GM12872 (cell line): ENCODE data around the gene LMO1.

Source experiments
- TF ChIP-seq, protein P1 (sequence below): IDR thresholded peaks from 3 replicates; pipeline ENCODE4 v1.5.1; 2011; ENCODE audit warnings: low read depth, mild to moderate bottlenecking, low read length, moderate library complexity; ENCODE audit not compliant: insufficient read depth

LMO1 gene

GRCh38 chr11:8232849-8233606, 30.6 kb downstream of the LMO1 start:
- TF ChIP-seq, protein P1, sequence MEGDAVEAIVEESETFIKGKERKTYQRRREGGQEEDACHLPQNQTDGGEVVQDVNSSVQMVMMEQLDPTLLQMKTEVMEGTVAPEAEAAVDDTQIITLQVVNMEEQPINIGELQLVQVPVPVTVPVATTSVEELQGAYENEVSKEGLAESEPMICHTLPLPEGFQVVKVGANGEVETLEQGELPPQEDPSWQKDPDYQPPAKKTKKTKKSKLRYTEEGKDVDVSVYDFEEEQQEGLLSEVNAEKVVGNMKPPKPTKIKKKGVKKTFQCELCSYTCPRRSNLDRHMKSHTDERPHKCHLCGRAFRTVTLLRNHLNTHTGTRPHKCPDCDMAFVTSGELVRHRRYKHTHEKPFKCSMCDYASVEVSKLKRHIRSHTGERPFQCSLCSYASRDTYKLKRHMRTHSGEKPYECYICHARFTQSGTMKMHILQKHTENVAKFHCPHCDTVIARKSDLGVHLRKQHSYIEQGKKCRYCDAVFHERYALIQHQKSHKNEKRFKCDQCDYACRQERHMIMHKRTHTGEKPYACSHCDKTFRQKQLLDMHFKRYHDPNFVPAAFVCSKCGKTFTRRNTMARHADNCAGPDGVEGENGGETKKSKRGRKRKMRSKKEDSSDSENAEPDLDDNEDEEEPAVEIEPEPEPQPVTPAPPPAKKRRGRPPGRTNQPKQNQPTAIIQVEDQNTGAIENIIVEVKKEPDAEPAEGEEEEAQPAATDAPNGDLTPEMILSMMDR = no peak

DNA sequence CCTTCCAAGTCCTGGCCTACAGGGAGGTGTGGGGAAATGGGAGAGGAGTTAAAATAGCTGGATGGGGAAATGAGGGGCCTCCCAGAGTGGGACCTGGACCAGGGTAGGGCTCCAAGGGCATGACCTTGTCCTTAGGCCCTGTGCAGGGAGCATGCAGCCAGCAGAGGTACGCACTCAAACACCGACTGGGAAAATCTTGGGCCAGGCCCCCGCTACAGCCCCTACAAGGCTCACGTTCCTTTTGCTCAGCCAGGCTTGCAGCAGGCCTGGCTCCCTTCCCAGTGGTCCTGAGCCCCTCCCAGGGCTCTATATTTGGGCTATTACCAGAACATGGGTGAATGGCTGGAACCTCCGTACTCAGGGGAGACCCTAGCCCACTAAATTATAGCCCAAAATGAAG, 31.3 kb downstream of the LMO1 start:
- TF ChIP-seq, protein P1 = no peak

GRCh38 chr11:8231979-8232378, 31.7 kb downstream of the LMO1 start:
- TF ChIP-seq, protein P1 = no peak

- TF ChIP-seq, protein P1 = no peak
Measured at GRCh38 chr11:8230921-8231847, 32.5 kb downstream of the LMO1 start.

GRCh38 chr11:8230178-8230859, 33.4 kb downstream of the LMO1 start:
- TF ChIP-seq, protein P1 = no peak; the same call in 2 of the 3 replicates

DNA sequence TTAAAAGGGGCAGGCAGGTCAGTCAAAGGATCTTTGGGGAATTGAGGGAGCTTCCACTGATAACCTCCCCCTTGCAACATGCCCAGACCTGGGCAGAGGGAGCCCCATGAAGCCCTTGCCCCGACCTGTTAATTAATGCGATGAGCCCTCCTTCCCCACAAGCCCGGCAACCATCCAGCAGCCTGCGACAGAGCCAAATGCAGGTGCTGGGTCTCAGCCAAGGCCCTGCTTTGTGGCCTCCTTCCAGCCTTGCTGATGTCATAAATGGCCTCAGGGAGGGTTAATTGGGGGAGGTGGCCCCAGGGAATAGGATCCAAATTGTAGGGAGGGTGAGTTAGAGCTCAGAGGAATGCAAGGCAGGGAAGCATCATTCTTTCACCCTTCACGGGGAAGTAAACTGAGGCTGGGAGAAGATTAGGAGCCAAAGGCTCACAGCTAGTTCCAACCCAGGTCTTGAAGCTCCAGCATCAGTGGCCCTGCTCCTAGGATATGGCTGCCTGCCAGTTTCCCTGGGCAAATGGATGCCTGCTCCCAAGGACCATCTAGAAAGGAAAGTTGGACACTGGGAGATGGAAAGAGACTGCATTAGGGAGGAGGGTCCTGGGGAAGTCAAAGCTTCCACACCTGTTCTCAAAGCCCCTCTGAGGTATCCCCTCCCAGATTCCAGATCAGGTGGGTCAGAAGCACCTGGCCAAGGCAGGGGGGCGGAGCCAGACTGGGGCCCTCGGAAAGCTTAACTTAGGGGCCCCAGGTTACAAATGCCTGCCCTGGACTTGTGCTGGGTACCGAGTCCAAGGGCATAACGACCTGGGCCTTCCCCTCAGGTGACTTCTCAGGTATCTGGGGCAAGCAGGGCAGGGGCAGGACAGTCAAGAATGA, 34.1 kb downstream of the LMO1 start:
- TF ChIP-seq, protein P1 = no peak
